ENCODE measurements around the gene RGSL1.
A peak's percentile ranks its signal among the peaks of the same experiment; 100 is the strongest.

Gene RGSL1

DNA sequence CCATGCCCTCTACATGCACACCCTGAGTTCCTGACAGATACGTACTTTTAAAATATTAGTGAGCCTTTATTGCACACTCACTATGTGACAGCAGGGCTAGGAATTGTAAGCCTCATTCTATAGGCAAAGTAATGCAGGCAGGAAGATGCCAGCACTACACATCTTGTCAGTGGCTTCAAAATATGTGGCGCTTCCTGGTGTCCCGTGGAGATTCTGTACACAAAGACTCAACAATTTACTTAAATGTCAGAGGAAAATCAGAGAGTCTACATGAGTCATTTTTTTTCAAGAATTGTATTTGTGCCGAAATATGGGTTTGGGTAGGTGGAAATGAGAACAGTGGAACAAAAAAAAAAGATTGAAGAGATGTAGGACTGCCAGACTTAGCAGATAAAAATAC lies 111.5 kb downstream of the RGSL1 start:
- DNase-seq (ENCODE audit: low spot score), result no peak
- in situ Hi-C loops (cut with MboI; ENCODE audit: low sequenced_read_pairs, unreplicated experiment), result no loop called here
- TF ChIP-seq, protein P1, sequence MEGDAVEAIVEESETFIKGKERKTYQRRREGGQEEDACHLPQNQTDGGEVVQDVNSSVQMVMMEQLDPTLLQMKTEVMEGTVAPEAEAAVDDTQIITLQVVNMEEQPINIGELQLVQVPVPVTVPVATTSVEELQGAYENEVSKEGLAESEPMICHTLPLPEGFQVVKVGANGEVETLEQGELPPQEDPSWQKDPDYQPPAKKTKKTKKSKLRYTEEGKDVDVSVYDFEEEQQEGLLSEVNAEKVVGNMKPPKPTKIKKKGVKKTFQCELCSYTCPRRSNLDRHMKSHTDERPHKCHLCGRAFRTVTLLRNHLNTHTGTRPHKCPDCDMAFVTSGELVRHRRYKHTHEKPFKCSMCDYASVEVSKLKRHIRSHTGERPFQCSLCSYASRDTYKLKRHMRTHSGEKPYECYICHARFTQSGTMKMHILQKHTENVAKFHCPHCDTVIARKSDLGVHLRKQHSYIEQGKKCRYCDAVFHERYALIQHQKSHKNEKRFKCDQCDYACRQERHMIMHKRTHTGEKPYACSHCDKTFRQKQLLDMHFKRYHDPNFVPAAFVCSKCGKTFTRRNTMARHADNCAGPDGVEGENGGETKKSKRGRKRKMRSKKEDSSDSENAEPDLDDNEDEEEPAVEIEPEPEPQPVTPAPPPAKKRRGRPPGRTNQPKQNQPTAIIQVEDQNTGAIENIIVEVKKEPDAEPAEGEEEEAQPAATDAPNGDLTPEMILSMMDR (IDR thresholded peaks at IDR 0.05; ENCODE audit: borderline replicate concordance, control extremely low read depth, extremely low read depth, insufficient read depth, missing control alignments), result no peak

DNA sequence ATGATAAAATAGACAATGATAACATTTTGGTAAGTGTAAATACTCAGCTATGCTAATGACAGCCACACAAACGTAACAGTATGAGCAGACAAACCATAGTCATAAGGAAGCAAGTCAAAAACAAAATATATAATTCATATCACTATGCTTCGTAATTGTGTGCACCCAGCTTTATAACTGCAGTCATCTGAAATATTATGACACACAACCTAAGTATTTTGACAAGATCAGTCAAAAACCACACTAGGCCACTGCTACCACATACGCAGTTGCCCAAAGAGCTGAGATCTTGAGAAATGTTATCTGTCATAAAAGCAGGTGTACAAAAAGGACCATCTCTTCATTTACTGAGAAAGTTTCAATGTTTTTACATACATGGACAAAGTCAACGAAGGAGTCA lies 113.1 kb downstream of the RGSL1 start:
- TF ChIP-seq, protein P1 (IDR thresholded peaks at IDR 0.05; ENCODE audit: borderline replicate concordance, control extremely low read depth, extremely low read depth, insufficient read depth, missing control alignments), result no peak
- in situ Hi-C loops (cut with MboI; ENCODE audit: low sequenced_read_pairs, unreplicated experiment), result no loop called here
- no peak for DNase-seq (ENCODE audit: low spot score)

DNA sequence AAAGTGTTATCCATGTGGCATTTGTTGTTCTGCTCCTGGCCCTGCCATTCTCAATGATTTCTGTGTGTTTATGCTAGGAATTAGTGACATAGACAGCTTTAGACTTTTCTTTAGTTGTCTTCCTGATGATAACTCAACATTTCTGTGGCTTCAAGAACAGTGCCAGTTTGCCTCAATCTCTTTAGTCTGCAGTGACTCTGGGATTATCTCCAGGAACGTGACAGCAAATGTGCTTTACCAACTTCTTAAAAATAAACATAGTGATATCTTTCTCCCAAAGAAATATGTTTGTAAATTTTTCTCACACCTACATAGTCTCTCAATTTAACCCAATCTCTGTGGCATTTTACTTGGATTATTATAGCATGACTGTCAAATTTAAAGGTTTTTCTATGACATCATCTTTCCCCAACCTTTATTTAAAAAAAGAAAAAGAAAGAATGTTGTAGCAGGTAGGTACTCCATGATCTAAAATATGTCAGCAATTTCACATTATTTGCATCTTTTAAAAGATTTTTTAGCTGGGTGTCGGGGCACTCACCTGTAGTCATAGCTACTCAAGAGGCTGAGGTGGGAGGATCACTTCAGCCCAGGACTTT lies 114.6 kb downstream of the RGSL1 start:
- TF ChIP-seq, protein P1 (IDR thresholded peaks at IDR 0.05; ENCODE audit: borderline replicate concordance, control extremely low read depth, extremely low read depth, insufficient read depth, missing control alignments), result no peak
- DNase-seq (ENCODE audit: low spot score), result no peak
- in situ Hi-C loops (cut with MboI; ENCODE audit: low sequenced_read_pairs, unreplicated experiment), result no loop called here

DNA sequence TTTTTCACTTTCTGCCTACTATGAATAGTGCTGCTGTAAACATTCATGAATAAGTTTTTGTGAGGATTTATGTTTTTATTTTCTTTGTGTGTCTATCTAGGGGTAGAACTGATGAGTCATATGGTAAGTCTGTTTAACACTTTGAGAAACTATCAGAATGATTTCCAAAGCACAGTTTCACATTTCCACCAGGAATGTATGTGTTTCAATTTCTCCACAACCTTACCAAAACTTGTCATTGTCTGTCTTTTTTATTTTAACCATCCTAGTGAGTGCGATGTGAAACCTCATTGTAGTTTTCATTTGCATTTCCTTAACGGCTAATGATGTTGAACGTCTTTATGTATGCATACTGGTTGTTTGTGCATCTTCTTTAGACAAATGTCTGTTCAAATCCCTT lies 115.6 kb downstream of the RGSL1 start:
- in situ Hi-C loops (cut with MboI; ENCODE audit: low sequenced_read_pairs, unreplicated experiment), result no loop called here
- DNase-seq (ENCODE audit: low spot score), result no peak
- TF ChIP-seq, protein P1 (IDR thresholded peaks at IDR 0.05; ENCODE audit: borderline replicate concordance, control extremely low read depth, extremely low read depth, insufficient read depth, missing control alignments), result no peak

DNA sequence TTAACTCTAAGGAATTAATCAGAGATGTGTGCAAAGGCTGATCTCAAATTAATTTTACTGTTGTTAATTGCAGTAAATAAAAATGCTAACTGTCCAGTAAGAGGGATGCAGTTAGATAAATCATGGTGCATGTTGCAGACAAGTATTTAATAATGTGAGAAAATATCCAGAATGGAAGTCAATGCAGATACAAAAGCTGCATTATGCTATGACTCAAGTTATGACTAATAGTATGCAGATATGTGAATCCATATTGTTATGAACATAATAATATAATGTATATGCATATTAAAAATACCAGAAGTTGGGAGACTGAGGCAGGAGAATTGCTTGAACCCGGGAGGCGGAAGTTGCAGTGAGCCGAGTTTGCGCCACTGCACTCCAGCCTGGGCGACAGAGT lies 117.7 kb downstream of the RGSL1 start:
- TF ChIP-seq, protein P1 (IDR thresholded peaks at IDR 0.05; ENCODE audit: borderline replicate concordance, control extremely low read depth, extremely low read depth, insufficient read depth, missing control alignments), result no peak
- in situ Hi-C loops (cut with MboI; ENCODE audit: low sequenced_read_pairs, unreplicated experiment), result no loop called here
- DNase-seq (ENCODE audit: low spot score), result no peak

DNA sequence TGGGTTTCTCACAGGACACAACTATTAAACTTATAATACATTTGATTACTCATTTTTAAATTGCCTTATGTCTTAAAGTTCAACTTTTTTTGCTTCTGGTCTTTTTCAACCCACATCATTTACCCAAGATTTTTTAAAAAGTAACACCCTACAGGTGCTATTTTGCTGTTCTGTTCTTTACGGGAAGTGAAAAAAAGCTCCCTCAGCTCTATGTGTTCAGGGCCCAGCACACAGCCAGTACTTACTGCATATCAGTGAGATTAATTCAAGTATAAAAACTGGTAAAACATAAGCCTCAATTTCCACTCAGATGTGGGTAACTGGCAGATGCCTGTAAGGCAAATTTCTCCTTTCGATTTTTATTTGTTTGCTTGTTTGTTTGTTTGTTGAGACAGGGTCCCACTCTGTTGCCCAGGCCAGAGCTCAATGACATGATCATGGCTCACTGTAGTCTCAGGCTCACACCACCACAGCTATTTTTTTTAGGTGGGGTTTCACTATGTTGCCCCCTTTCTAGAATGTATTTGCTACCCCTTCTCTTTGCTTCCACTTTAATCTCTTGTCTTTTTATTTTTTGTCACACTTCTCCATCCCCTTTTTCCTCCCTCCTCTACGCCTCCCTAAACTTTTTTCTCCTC lies 118.8 kb downstream of the RGSL1 start:
- DNase-seq (ENCODE audit: low spot score), result peak; percentile 15
- in situ Hi-C loops (cut with MboI; ENCODE audit: low sequenced_read_pairs, unreplicated experiment), result no loop called here
- TF ChIP-seq, protein P1 (IDR thresholded peaks at IDR 0.05; ENCODE audit: borderline replicate concordance, control extremely low read depth, extremely low read depth, insufficient read depth, missing control alignments), result no peak

Data from GM13976 (cell line).